ENCODE data around the gene FXYD3.

The FXYD3 gene

GRCh38 chr19:35106291-35106583 is 9.4 kb upstream of the FXYD3 start:
- no peak for DNase-seq (ENCODE audit: low read depth)

- no peak for DNase-seq (ENCODE audit: low read depth)
These were observed 8.6 kb upstream of the FXYD3 start for GRCh38 chr19:35106898-35107541.

GRCh38 chr19:35107545-35107944 is 8.1 kb upstream of the FXYD3 start:
- no peak for DNase-seq (ENCODE audit: low read depth)

GRCh38 chr19:35108730-35109129 is 6.9 kb upstream of the FXYD3 start:
- DNase-seq (ENCODE audit: low read depth), result no peak

GRCh38 chr19:35109395-35110112 is 6.1 kb upstream of the FXYD3 start:
- DNase-seq (ENCODE audit: low read depth), result no peak

GRCh38 chr19:35110974-35111373 is 4.6 kb upstream of the FXYD3 start:
- DNase-seq (ENCODE audit: low read depth), result no peak

GRCh38 chr19:35112995-35113688 is 2.5 kb upstream of the FXYD3 start:
- no peak for DNase-seq (ENCODE audit: low read depth)

GRCh38 chr19:35114353-35115176 is 1.1 kb upstream of the FXYD3 start:
- DNase-seq (ENCODE audit: low read depth), result peak; percentile 46

GRCh38 chr19:35116072-35116801 is 614 bp downstream of the FXYD3 start:
- DNase-seq (ENCODE audit: low read depth), result no peak

GRCh38 chr19:35117116-35117515 is 1.5 kb downstream of the FXYD3 start:
- DNase-seq (ENCODE audit: low read depth), result no peak

- no peak for DNase-seq (ENCODE audit: low read depth)
These were observed 2.2 kb downstream of the FXYD3 start for GRCh38 chr19:35117799-35118198.

- no peak for DNase-seq (ENCODE audit: low read depth)
These were observed 2.8 kb downstream of the FXYD3 start for GRCh38 chr19:35118268-35119020.

GRCh38 chr19:35119091-35119490 is 3.5 kb downstream of the FXYD3 start:
- DNase-seq (ENCODE audit: low read depth), result no peak

GRCh38 chr19:35119578-35120155 is 4.0 kb downstream of the FXYD3 start:
- DNase-seq (ENCODE audit: low read depth), result no peak

GRCh38 chr19:35120492-35120891 is 4.9 kb downstream of the FXYD3 start:
- no peak for DNase-seq (ENCODE audit: low read depth)

- DNase-seq (ENCODE audit: low read depth), result no peak
These were observed 5.3 kb downstream of the FXYD3 start for GRCh38 chr19:35120898-35121297.

GRCh38 chr19:35122687-35123551 is 7.3 kb downstream of the FXYD3 start:
- DNase-seq (ENCODE audit: low read depth), result no peak

GRCh38 chr19:35123573-35123972 is 8.0 kb downstream of the FXYD3 start:
- DNase-seq (ENCODE audit: low read depth), result no peak
